Ishikawa (cell line): ENCODE data around the gene PGF.

Experiments
- CEBPB ChIP-seq: IDR thresholded peaks from 2 replicates; pipeline ENCODE4 v1.6.1; 2012
- CREB1 ChIP-seq: IDR thresholded peaks from 2 replicates; pipeline ENCODE4 v1.6.1; 2012; ENCODE audit warnings: low read depth
- EGR1 ChIP-seq: IDR thresholded peaks from 2 replicates; pipeline ENCODE4 v1.6.1; 2012
- EP300 ChIP-seq: IDR thresholded peaks from 2 replicates; pipeline ENCODE4 v1.6.1; 2012; ENCODE audit warnings: borderline replicate concordance
- FOXM1 ChIP-seq: IDR thresholded peaks from 2 replicates; pipeline ENCODE4 v1.6.1; 2012; ENCODE audit warnings: low read depth, borderline replicate concordance
- MAX ChIP-seq: IDR thresholded peaks from 2 replicates; pipeline ENCODE4 v1.6.1; 2012
- NFIC ChIP-seq: IDR thresholded peaks from 2 replicates; pipeline ENCODE4 v1.6.1; 2012
- RAD21 ChIP-seq: IDR thresholded peaks from 2 replicates; pipeline ENCODE4 v1.6.1; 2012; ENCODE audit warnings: low read depth
- TAF1 ChIP-seq: IDR thresholded peaks from 2 replicates; pipeline ENCODE4 v1.6.1; 2012; ENCODE audit warnings: low read depth, mild to moderate bottlenecking
- TCF12 ChIP-seq: IDR thresholded peaks from 2 replicates; pipeline ENCODE4 v1.6.1; 2012; ENCODE audit warnings: low read depth
- TEAD4 ChIP-seq: IDR thresholded peaks from 2 replicates; pipeline ENCODE4 v1.6.1; 2012
- USF1 ChIP-seq: IDR thresholded peaks from 2 replicates; pipeline ENCODE4 v1.6.1; 2012
- YY1 ChIP-seq: IDR thresholded peaks from 2 replicates; pipeline ENCODE4 v1.6.1; 2012; ENCODE audit warnings: low read depth
- ZBTB7A ChIP-seq: IDR thresholded peaks from 2 replicates; pipeline ENCODE4 v1.6.1; 2012; ENCODE audit warnings: low read depth
- TF ChIP-seq, protein P1 (sequence below): IDR thresholded peaks from 2 replicates; pipeline ENCODE4 v1.6.1; 2012; ENCODE audit warnings: low read depth, mild to moderate bottlenecking

Gene PGF

GRCh38 chr14:74978416-74978947 is 23.1 kb upstream of the PGF start:
- TF ChIP-seq RAD21 = no peak
- no peak for TF ChIP-seq TAF1
- TF ChIP-seq USF1 = no peak
- TF ChIP-seq NFIC = no peak
- TF ChIP-seq ZBTB7A = no peak
- TF ChIP-seq CEBPB = no peak
- TF ChIP-seq YY1 = no peak
- TF ChIP-seq, protein P1, sequence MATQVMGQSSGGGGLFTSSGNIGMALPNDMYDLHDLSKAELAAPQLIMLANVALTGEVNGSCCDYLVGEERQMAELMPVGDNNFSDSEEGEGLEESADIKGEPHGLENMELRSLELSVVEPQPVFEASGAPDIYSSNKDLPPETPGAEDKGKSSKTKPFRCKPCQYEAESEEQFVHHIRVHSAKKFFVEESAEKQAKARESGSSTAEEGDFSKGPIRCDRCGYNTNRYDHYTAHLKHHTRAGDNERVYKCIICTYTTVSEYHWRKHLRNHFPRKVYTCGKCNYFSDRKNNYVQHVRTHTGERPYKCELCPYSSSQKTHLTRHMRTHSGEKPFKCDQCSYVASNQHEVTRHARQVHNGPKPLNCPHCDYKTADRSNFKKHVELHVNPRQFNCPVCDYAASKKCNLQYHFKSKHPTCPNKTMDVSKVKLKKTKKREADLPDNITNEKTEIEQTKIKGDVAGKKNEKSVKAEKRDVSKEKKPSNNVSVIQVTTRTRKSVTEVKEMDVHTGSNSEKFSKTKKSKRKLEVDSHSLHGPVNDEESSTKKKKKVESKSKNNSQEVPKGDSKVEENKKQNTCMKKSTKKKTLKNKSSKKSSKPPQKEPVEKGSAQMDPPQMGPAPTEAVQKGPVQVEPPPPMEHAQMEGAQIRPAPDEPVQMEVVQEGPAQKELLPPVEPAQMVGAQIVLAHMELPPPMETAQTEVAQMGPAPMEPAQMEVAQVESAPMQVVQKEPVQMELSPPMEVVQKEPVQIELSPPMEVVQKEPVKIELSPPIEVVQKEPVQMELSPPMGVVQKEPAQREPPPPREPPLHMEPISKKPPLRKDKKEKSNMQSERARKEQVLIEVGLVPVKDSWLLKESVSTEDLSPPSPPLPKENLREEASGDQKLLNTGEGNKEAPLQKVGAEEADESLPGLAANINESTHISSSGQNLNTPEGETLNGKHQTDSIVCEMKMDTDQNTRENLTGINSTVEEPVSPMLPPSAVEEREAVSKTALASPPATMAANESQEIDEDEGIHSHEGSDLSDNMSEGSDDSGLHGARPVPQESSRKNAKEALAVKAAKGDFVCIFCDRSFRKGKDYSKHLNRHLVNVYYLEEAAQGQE = no peak
- TF ChIP-seq EGR1 = no peak
- no peak for TF ChIP-seq FOXM1
- no peak for TF ChIP-seq MAX
- no peak for TF ChIP-seq TEAD4
- no peak for TF ChIP-seq EP300
- no peak for TF ChIP-seq TCF12
- TF ChIP-seq CREB1 = no peak

DNA sequence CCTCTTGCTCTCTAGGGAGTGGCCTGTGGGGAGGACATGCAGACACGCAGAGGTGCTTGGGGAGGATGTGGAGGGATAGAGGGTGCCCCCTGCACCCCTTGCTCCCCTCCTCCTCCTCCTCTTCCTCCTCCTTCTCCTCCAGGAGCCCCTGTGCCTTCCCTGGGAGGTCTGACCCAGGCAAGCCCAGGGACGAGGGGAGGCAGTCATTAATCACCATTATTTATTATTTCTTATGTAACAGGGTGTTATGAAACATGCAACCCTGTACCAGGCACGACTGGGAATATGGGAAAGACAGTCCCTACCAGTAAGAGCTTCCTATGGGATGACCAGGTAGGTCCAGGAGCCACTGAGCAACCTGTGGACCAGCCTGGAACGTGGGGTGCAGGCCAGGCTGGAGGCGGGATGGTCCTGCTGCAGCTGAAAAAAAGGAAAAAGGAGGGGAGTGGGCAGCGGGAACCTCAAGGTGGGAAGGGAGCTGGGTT is 22.5 kb upstream of the PGF start:
- TF ChIP-seq RAD21 (no peak), TAF1 (no peak), ZBTB7A (no peak), FOXM1 (no peak)

DNA sequence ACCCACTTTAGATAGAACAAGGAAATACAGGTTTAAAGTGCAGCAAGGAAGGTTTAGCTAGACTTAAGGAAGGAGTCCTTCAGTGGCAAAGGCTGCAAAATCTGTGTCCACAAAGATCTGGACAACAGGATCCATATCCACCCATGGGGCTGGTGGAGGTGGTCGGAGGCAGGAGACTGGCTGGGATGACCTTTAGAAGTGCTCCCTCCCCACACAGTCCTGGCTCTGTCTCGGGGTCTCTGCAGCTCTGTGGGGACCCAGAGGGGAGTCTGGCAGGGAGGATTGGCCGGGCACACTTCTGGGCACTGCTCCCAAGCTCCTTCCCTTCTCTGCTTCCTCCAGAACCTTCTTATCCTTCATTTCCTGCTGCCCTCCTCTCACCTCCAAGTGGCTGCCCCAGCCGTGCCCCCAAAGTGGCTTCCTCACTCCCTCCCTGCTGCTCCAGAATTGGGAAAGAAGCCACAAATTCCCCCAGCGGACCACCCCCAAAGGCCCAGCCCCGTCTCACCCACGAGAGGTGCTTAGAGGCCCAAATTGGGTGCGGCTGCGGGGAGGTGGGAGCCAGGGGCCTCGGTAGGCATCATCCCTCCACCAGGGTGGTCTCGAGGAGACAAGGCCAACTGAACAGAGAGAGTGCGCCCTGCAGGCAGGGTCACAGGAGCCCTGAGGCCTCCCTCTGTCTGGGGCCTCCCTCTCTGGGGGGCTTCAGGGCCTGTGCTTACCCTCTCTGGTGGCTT is 21.9 kb upstream of the PGF start:
- TF ChIP-seq EGR1 = no peak
- no peak for TF ChIP-seq EP300
- TF ChIP-seq ZBTB7A = no peak
- TF ChIP-seq TCF12 = no peak

DNA sequence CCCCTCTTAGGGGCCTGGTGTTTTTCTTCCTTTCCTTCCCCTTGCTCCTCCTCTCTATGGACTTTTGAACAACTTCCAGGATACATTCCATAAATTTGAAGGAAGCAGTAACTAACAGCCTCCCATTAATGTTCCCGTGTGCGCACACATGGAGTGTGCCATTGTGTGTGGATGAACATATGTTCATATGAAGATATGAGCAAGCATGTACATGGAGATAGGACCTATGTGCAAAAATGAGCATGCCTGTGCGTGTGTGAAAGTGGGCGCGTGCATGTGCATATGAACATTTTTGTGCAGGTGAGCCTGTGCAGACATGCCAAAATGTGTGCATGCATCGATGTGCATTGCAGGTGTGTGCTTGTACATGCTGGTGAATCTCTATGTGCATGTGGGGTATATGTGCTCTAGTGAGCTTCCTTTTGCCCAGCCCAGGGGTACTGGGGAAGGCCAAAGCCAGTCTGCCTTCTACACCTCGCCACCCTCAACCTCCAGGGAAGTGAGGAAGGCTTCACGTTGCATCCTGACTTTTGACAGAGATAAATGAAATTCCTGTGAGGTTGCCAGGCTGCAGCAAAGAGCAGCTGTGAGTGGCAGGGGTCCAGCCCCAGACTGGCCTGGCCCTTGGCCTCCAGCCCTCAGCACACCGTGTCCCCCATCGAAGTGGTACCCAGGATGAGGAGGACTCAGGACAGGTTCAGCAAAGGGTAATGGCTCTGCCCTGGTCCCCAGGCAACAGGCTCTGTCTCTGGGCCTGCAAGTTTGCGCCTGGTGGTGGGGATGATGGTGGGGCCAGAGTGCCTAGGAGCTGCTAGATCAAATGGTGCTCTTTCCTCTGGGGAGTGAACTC is 21.1 kb upstream of the PGF start:
- TF ChIP-seq TAF1 (no peak), USF1 (no peak), TEAD4 (no peak), EP300 (no peak), MAX (no peak), CEBPB (no peak), NFIC (no peak), EGR1 (no peak), RAD21 (no peak), CREB1 (no peak), TCF12 (no peak), YY1 (no peak), FOXM1 (no peak), ZBTB7A (no peak)
- TF ChIP-seq, protein P1 = no peak

DNA sequence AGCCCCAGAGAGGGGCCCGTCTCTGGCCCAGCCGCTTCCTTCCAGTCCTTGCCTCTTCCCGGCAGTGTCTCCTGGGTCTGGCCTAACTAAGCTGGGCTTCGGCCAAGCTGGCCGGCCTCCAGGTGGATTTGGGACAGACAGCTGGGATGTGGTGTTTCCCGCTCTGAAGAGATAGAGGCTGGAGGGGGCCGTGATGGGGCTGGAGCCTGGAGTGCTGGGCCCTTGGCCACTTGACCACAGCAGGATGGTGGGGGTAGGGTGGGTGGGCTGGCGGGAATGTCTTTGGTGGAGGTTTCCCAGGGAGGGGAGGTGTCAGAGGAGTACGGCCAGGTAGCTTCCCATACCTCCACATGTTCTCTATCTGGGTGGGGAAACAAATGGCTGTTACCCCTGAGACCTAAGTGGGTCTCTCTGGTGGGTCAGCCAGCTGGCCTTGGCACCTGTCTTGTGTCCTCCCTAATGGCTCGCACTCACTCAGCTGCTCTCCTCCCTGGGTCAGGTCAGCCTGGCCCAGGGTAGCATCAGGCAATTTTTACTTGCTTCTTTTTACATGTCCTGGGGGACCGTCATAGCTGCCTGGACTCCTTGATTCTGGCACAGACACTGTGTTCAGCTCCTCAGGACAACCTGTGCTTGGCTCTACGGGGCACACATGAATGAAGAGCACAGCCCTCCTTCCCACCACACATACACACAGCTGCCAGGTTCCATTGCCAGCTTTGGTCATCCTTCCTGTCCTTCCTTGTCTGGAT is 19.8 kb upstream of the PGF start:
- TF ChIP-seq TAF1 = no peak
- no peak for TF ChIP-seq CEBPB
- TF ChIP-seq EGR1 = no peak
- TF ChIP-seq FOXM1 = no peak
- no peak for TF ChIP-seq TEAD4
- TF ChIP-seq YY1 = no peak
- TF ChIP-seq USF1 = no peak
- TF ChIP-seq MAX = no peak
- TF ChIP-seq EP300 = no peak
- TF ChIP-seq RAD21 = no peak
- TF ChIP-seq NFIC = no peak
- TF ChIP-seq TCF12 = no peak
- no peak for TF ChIP-seq ZBTB7A
- TF ChIP-seq, protein P1 = no peak
- TF ChIP-seq CREB1 = no peak
